HG03432 (cell line): ENCODE results near the gene NOP56.

Experiments
- ATAC-seq: cut with Tn5 transposase; IDR thresholded peaks from one replicate; pipeline ENCODE4 v1.9.1; 2021; ENCODE audit warnings: mild to moderate bottlenecking, moderate library complexity; ENCODE audit not compliant: unreplicated experiment

The NOP56 gene

DNA sequence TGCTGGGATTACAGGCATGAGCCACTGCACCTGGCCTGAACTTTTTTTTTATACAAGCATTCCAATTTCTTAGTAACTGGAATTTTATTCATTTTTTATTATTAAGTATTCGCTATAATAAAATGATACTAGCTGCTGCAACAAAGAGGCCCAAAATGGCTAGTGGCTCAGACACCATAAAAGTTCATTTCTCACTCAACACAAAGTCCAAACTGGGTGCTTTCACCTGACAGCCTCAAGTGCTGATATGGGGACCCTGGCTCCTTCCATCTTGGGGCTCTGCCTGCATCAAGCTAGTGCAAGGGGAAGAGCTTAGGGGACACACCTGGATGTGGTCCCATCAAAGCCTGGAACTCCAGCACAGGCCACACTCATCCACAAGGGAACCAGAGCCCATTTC, 12.2 kb upstream of the NOP56 start:
- ATAC-seq = no peak

DNA sequence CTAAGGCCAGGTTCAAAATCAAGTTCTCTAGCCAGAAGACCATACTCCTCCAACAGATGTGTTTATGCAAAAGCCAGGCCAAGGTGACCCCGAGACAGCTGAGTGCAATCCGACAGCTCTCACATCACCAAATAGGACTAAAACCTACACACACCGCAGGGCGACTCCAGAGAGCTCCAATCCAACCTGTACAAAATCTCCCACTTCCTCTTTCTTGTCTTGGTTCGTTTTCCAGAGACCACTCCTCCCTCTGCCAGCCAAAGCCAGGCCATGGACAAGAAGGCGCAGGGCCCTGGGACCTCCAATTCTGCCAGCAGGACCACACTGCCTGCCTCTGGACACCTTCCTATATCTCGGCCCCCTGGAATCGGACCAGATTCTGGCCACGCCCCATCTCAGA, 11.5 kb upstream of the NOP56 start:
- ATAC-seq = no peak

DNA sequence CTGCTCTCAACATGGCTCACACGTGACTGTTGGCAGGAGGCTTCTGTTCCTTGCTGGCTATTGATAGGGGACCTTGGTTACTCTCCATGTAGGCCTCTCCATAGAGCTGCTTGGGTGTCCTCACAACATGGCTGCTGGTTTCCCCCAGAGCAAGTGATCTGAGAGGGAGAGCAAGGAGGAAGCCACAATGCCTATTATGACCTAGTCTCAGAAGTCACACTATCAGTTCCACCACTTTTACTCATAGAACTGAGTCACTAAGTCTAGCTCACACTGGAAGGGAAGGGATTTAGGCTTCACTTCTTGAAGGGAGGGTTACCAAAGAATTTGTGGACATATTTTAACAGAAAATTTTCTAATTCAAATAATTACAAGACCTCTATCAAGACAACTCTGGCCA, 8.7 kb upstream of the NOP56 start:
- no peak for ATAC-seq

DNA sequence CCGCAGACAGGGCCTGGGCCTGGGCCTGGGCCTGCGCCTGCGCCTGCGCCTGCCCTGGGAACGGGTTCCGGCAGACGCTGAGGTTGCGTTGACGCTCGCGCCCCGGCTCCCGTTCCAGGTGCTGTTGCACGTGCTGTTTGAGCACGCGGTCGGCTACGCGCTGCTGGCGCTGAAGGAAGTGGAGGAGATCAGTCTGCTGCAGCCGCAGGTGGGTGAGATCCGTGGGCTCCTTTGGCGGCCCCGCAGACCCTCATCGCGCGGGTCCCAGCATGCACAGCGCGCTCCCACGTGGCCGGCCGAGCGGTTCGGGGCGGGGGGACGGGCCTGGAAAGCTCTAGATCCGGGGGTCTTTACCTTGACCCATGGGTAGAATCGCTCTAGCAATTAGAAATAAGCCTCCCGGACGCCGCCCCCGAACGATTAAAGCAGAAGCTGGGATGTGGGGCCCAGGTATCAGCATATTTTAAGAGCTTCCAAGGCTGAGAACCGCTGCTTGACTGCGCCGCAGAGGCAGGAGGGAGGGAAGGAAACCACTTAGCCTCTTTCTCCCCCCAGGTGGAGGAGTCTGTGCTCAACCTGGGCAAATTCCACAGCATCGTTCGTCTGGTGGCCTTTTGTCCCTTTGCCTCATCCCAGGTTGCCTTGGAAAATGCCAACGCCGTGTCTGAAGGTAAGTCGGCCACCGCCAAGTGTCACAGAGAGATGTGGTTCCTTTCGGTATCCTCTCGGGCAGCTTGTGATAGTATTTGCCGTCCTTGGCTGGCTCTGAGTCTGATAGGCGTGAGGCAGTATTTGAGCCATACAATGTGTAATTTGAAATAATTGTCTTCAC, 508 bp downstream of the NOP56 start:
- peak; percentile 52 for ATAC-seq

DNA sequence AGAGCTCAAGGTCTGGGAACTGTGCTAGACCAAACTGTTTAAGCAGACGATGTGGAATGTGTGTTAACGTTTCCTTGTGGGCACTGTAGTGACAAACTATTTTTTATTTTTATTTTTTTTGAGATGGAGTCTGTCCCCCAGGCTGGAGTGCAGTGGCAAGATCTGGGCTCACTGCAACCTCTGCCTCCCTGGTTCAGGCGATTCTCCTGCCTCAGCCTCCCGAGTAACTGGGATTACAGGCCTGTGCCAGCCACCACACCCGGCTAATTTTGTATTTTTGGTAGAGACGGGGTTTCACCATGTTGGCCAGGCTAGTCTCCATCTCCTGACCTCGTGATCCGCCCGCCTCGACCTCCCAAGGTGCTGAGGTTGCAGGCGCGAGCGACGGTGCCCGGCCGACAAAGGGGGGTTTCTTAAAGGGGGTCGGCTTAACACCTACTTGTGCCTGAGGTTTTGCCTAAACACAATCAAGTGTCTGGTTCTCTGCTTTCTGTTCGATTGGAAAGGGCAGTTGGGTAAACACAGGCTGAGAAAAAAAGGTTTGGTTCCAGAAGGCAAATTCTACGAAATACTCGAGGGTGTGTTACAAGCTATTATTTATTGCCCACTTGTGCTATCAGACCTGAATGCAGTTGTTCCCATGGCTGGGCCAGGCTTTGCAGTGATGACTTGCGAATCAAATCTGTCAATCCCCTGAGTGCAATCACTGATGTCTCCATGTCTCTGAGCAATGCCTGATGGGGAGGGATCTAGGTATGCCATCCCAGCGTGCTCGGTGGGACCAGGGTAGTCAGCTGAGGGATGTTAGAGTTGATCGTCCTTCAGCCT, 1.3 kb downstream of the NOP56 start:
- no peak for ATAC-seq

DNA sequence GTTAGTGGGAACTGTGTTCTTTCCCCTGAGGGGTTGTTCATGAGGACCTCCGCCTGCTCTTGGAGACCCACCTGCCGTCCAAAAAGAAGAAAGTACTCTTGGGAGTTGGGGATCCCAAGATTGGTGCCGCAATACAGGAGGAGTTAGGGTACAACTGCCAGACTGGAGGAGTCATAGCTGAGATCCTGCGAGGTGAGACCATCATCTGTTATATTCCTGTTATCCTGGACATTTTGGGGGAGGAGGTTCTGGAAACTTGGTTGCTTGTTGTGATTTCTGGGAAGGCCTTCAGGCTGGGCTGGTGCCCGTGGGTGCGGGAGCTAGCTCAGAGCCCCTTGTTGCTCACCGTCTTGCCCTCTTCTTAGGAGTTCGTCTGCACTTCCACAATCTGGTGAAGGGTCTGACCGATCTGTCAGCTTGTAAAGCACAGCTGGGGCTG, 2.0 kb downstream of the NOP56 start:
- ATAC-seq = no peak

DNA sequence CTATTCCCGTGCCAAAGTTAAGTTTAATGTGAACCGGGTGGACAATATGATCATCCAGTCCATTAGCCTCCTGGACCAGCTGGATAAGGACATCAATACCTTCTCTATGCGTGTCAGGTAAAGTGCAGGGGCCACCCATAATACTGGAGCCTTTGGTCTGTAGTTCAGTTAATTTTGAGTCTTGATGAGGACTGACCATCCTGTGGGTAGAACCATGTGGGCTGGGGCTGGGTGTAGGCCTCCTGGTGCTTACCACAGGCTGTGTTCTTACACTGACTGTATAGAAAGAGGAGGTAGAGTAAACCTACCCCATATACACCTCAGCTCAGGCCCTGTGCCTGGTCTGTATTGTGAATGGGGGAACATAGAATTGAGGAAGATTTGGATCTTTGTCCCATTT, 2.4 kb downstream of the NOP56 start:
- ATAC-seq = no peak

DNA sequence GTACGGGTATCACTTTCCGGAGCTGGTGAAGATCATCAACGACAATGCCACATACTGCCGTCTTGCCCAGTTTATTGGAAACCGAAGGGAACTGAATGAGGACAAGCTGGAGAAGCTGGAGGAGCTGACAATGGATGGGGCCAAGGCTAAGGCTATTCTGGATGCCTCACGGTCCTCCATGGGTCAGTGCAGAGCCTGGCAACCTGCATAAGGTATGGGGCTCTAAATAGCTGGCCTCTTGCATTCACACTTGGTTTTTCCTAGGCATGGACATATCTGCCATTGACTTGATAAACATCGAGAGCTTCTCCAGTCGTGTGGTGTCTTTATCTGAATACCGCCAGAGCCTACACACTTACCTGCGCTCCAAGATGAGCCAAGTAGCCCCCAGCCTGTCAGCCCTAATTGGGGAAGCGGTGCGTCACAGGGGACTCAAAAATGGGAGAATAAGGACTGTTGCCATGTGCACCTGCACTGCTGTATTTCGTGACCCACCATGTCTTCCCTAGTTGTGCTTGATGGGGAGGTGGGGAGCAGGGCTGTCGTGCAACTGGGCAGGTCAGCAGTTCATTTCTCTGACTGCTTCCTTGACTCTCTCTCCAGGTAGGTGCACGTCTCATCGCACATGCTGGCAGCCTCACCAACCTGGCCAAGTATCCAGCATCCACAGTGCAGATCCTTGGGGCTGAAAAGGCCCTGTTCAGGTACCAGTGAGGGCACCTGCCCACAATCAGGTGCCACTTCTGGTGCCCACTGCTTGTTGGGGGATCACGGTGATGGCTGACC, 3.1 kb downstream of the NOP56 start:
- no peak for ATAC-seq

DNA sequence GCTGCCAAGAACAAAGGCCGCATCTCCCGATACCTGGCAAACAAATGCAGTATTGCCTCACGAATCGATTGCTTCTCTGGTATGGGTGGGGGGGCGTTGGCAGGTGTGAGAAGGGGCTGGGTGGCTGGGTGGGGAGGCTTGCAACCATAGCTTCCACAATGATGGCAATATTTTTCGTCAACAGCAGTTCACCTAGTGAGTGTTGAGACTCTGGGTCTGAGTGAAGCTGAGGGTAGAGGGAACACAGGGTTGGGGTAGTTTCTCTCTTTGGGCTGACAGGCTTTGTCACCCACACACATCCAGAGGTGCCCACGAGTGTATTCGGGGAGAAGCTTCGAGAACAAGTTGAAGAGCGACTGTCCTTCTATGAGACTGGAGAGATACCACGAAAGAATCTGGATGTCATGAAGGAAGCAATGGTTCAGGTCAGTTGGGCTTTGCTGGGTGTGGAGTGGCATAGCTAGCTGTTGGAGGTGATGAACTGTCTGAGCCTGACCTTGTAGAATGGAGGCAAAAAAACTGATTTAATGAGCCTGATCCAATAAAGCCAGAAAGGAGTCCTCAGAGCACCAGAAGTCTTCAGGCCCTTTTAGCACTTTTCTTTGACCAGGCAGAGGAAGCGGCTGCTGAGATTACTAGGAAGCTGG, 4.2 kb downstream of the NOP56 start:
- ATAC-seq = no peak

DNA sequence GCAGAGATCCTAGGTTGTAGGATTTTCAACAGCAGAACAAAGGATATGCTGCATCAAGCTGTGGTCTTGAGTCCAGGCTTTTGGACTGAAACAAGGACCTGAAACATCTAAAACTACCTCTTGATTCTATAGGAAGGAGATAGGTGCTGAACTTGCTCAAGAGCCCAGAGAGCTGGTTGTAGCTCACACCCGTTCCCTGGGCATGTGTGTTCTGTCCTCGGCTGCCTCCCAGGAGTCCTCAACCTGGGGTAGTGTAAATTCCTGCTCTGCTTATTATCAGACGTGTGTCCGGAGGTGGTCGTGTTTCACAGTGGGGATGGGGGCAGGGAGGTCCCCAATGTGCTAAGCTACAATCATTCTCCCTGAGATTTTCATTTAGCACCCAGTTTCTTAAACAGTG, 4.8 kb downstream of the NOP56 start:
- ATAC-seq = no peak

DNA sequence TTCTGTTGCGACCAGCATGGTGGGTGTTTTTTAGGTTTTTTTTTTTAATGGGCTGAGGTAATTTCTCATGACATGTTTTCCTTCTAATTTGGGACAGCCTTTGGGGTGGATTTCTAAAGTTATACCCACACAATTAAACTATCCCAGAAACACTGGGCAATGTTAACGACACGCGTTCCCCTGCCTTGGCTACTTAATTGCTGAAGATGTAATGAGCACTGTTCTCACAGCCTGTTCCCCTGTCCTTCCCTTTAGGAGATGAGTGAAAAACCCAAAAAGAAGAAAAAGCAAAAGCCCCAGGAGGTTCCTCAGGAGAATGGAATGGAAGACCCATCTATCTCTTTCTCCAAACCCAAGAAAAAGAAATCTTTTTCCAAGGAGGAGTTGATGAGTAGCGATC, 5.2 kb downstream of the NOP56 start:
- no peak for ATAC-seq

DNA sequence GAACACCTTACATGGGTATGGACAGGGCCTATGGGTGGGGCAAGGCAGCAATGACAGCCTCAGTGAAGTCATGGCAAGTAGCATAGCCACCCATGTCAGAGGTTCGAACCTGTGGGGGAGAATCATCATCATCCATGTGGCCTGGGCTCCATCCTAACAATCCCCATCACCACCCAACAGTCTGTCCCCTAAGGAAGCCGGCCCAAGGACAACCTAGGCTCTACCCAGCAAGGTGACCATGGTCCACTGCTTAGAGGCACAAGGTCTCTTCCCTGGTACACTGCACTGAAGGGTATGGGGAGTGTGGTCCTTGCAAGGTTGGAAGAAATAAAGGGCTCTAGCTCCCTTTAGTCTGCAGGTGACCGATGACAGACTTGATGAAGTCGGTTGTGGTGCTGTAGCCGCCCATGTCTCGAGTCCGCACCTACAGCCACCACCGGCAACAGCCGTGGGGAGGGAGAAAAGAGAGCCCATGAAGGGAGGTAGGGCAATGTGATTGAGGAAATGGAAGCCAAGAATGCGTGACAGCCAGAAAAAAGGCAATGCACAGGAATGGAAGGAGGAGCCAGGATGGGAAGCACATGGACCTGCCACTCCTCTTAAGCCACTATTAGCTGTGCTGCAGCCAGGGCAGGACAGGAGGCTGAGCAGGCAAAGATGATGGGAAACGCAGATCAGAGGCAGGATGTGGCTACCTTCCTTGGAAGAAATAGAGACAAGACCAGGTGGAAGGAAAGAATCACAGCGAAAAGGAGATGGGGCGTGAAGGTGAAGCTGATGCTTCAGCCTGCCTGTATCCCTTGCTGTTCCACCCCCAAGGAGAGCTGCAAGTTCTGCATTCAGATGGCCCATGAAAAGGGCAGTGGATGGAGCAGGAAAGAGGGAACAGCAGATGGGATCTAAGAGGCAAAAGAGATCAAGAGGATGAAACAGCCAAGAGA, 6.3 kb downstream of the NOP56 start:
- ATAC-seq = no peak

DNA sequence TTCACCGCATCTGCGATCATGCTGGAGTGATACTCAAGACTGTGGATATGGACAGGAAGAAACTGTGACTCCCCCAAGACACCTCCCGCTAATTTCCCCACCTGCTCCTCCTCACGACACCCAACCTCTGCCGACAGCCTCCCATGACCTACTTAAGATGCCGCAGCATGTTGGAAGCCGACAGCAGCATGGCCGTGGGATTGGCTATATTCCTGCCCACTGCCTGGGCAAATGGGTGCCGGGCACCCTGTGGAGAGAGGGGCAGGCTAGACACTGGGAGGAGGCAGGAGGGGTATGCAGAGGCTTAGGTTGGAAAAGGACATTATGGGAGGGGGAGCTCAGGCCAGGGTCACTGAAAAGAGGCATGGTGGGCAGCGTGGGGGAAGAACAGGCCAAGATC, 7.1 kb downstream of the NOP56 start:
- no peak for ATAC-seq

DNA sequence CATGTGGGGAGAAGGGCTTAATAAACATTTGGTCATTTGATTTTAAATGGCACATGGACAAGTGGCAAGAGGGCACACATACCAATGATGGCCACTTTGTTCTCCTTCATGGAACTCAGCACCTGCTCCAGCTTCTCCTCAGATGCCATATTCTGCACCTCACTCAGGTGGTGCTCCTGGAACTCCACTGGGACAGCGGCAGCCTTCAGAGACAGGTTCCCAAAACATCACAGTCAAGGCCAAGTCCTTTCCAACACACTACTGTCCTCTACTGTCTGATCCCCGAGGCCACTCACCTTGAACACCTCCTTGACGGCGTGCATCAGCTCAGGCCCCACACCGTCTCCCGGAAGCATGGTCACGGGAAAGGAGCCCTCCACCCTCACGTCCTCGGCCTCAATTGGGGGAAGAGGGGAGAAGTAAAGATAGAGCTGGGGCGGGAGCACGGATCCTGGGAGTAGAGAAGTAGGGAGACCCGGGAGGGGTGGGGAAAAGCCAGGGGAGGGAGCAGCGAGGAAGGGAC, 11.0 kb downstream of the NOP56 start:
- ATAC-seq = no peak

DNA sequence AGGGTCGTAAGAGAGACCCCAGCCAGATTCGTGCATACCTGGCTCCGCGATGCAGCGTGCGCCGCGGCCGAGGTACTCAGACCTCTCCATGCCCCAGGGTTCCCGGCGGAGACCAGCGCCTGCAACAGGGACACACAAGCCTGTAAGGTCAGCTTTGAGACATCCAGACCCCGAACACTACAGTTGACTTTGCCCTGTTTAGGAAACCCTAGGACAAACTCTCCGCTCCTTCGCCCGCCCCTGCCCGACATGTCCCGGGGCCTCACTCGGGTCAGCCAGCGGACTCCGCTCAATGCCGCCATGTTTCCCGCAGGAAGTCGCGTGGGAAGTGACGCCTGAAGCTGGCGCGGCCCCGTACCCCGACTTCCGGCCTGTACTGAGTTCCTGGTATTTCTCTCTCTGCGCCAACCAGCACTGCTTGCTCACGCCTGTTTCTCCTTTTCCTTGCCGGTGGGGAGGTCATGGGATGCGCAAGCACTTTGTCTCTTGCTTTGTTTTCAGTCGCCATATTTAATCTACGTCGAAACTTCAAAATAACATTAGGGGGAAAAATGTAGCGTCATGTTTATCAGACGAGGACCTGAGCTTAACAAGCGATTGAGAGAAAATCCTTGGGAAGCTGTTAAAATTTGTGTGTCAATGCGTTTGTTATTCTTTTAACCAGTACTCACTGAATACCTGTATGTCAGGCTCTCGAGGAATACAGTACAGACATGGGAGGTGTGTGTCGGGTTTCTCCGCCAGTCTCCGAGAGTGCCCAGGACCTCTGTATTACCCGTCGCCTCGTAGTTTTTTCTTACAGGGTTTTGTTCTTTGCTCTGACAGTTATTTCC, 11.7 kb downstream of the NOP56 start, which contains the start of gene IDH3B:
Gene IDH3B (minus strand): TSS at position 330 of the 833 bp plus-strand sequence. CDS start 28 bp downstream, at position 302.
- ATAC-seq = peak; percentile 93

DNA sequence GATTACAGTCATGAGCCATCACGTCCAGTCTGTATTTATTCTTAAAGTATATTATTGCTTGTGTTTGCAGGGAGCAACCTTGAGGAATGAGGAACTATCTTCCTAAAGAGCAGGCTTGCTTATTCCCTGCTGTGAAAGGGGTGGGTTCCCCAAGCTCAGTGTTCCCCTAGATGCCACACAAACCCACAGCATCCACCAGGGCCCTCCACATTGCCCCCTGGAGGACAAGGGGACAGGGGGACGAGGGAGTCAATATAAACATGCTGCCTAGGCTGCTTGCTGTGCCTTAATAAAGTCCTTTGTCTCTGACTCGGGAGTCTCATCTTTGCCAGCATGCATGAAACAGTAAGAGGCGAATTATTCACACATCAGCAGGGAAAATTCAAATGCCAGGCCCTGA, 19.5 kb downstream of the NOP56 start:
- ATAC-seq = no peak

DNA sequence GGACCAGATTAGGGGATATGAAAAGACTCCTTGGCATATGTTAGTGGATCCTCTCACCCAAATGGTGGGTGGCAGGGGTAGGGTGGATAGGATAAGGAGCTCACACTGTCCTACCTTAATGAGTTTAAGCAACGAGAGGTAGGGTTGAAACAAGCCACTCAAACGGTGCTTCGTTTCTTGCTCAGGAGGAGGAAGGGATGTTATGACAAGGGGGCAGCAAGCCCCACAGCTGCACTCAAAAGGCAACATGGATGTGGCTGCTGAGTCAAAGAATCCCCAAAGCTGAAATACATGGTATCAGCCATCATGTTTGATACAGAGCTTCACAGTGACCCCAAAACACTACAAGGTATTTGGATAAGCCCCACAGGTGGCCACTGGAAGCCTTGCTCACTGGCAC, 20.0 kb downstream of the NOP56 start:
- ATAC-seq = no peak

DNA sequence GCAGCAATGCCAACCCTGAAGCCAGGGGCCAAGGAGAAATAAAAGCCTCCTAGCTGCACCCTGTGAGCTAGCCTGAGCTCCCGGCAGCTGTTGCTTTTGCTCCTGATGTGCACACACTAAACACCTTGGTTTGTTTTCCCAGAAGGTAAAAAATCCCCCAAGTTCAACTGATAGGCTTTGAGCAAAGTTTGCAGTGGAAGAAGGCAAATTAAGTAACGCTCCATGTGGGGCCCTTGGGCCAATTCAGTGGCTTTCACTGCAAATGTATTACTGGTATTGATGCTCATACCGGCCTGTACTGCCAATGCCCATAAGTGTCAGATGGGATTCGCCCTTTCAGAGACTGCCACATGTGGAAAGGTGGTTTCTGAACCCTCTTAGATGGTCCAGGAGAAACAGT, 21.0 kb downstream of the NOP56 start:
- ATAC-seq = no peak

DNA sequence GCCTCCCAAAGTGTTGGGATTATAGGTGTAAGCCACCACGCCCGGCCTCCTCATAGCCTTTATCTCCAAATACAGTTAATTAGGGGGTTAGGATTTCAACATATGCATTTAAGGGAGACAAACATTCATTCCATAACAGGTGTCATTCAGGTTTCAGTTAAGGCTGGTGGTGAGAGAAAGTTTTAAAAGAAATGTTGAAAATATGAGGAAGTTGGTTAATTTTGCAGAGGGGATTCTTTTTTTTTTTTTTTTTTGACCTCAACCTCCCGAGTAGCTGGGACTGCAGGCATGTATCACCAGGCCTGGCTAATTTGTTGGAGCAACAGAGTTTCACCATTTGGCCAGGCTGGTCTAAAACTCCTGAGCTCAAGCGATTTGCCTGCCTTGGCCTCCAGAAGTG, 27.6 kb downstream of the NOP56 start:
- no peak for ATAC-seq
